A549 (cell line): ENCODE data around the gene HS3ST4. TPM values are rescaled to one million over a fixed set of nuclear protein-coding genes. Genes with fewer than 3 reads are reported as not detected.

Experiments used
- ATAC-seq, 2 experiments: fragments of 200-7000 bp in 1 of 2; fragments of >200 bp in 1 of 2; cut with Nextera tagmentation in 1 of 2; cut with Tn5 transposase in 1 of 2; 3 replicates each; pipeline versions ENCODE4 v1.8.0 to v1.9.1; 2018 to 2020; ENCODE audit warnings: mild to moderate bottlenecking in 1 of 2, moderate library complexity in 1 of 2
- CTCF ChIA-PET: fragments of 300-600 bp; sonication (Branson Sonifier 250); formaldehyde crosslinking; extraction: SDS; loops from one replicate; lab custom pipeline; 2021; ENCODE audit warnings: antibody characterized with exemption, inconsistent platforms; lab: Yijun Ruan, JAX
- POLR2A ChIA-PET: fragments of 350-600 bp; formaldehyde crosslinking; extraction: SDS; loops from one replicate; lab custom pipeline; 2021; ENCODE audit warnings: antibody characterized with exemption, inconsistent platforms; lab: Yijun Ruan, JAX
- DNase-seq, 2 experiments: peaks; one replicate each; pipeline versions ENCODE4 v3.0.0 to v3.0.0-alpha.2; 2011 to 2016; ENCODE audit warnings: low read depth in 1 of 2, low spot score in 1 of 2
- FAIRE-seq: peaks from 2 replicates; lab custom pipeline; 2011; peaks lifted over from hg19 to GRCh38; lab: Jason Lieb, UNC
- H3K27ac ChIP-seq, 2 experiments: fragments of >200 bp; sonication (Bioruptor Twin); formaldehyde crosslinking; 3 replicates each; pipeline ENCODE4 v1.5.1; 2016 to 2017
- H3K4me1 ChIP-seq: fragments of >200 bp; sonication (Bioruptor Twin); formaldehyde crosslinking; 3 replicates; pipeline ENCODE4 v1.6.1; 2016
- H3K4me2 ChIP-seq: fragments of >200 bp; sonication (Bioruptor Twin); formaldehyde crosslinking; 3 replicates; pipeline ENCODE4 v1.6.1; 2016
- H3K4me3 ChIP-seq: fragments of >200 bp; sonication (Bioruptor Twin); formaldehyde crosslinking; 3 replicates; pipeline ENCODE4 v1.5.1; 2016
- H3K9me3 ChIP-seq: fragments of >200 bp; sonication (Bioruptor Twin); formaldehyde crosslinking; 3 replicates; pipeline ENCODE4 v1.6.1; 2016
- BHLHE40 ChIP-seq: IDR thresholded peaks from 2 replicates; pipeline ENCODE4 v1.6.1; 2012; ENCODE audit warnings: low read depth, low read length, inconsistent platforms
- CBX8 ChIP-seq: fragments of 200-600 bp; sonication (generic); IDR thresholded peaks from 2 replicates; pipeline ENCODE4 v1.6.1; 2016
- CHD2 ChIP-seq: fragments of 150-350 bp; IDR thresholded peaks from 2 replicates; pipeline ENCODE4 v1.6.1; 2014; ENCODE audit warnings: low read length; ENCODE audit not compliant: partially characterized antibody
- EHF ChIP-seq: fragments of 250-450 bp; sonication (Bioruptor Pico); IDR thresholded peaks from 2 replicates; pipeline ENCODE4 v1.5.0; 2020; ENCODE audit warnings: mild to moderate bottlenecking
- ELK1 ChIP-seq: fragments of 150-350 bp; IDR thresholded peaks from 2 replicates; pipeline ENCODE4 v1.6.1; 2014; ENCODE audit warnings: low read depth, mild to moderate bottlenecking, low read length
- ESRRA ChIP-seq: fragments of 150-350 bp; IDR thresholded peaks from 2 replicates; pipeline ENCODE4 v1.6.1; 2014; ENCODE audit warnings: mild to moderate bottlenecking, low read length, borderline replicate concordance
- FOSB ChIP-seq: fragments of 250-450 bp; sonication (Bioruptor Pico); IDR thresholded peaks from 2 replicates; pipeline ENCODE4 v1.5.0; 2020; ENCODE audit warnings: mild to moderate bottlenecking, moderate library complexity
- FOSL2 ChIP-seq, 2 experiments: fragments of 450-650 bp in 1 of 2; fragments of >200 bp in 1 of 2; sonication (Bioruptor Twin) in 1 of 2; formaldehyde crosslinking; IDR thresholded peaks; 2 replicates each; pipeline versions ENCODE4 v1.5.0 to v1.6.1; 2016 to 2020; ENCODE audit warnings: mild to moderate bottlenecking in 1 of 2, moderate library complexity in 1 of 2
- FOXS1 ChIP-seq: fragments of 250-450 bp; sonication (Bioruptor Pico); IDR thresholded peaks from 2 replicates; pipeline ENCODE4 v1.5.0; 2020; ENCODE audit warnings: mild to moderate bottlenecking, moderate library complexity
- GATA3 ChIP-seq: IDR thresholded peaks from 2 replicates; pipeline ENCODE4 v1.6.1; 2012; ENCODE audit warnings: borderline replicate concordance
- HDAC2 ChIP-seq: fragments of 200-600 bp; sonication (generic); IDR thresholded peaks from 2 replicates; pipeline ENCODE4 v1.6.1; 2016
- HEYL ChIP-seq: fragments of 250-450 bp; sonication (Bioruptor Pico); IDR thresholded peaks from 2 replicates; pipeline ENCODE4 v1.8.0; 2021; ENCODE audit warnings: mild to moderate bottlenecking, moderate library complexity
- HMGXB4 ChIP-seq: fragments of 250-450 bp; sonication (Bioruptor Pico); IDR thresholded peaks from 2 replicates; pipeline ENCODE4 v1.5.0; 2021; ENCODE audit warnings: mild to moderate bottlenecking, moderate library complexity, borderline replicate concordance
- HOXA7 ChIP-seq: fragments of 250-450 bp; sonication (Bioruptor Pico); IDR thresholded peaks from 2 replicates; pipeline ENCODE4 v1.5.0; 2020; ENCODE audit warnings: mild to moderate bottlenecking, moderate library complexity
- HOXB13 ChIP-seq: fragments of 250-450 bp; sonication (Bioruptor Pico); IDR thresholded peaks from 2 replicates; pipeline ENCODE4 v1.5.0; 2020; ENCODE audit warnings: low read depth, mild to moderate bottlenecking, moderate library complexity
- HOXB5 ChIP-seq: fragments of 250-450 bp; sonication (Bioruptor Pico); IDR thresholded peaks from 2 replicates; pipeline ENCODE4 v1.5.0; 2020; ENCODE audit warnings: mild to moderate bottlenecking, moderate library complexity
- JUNB ChIP-seq: fragments of >200 bp; sonication (Bioruptor Twin); formaldehyde crosslinking; IDR thresholded peaks from 2 replicates; pipeline ENCODE4 v1.6.1; 2016
- MAZ ChIP-seq: fragments of 150-350 bp; IDR thresholded peaks from 2 replicates; pipeline ENCODE4 v1.6.1; 2014; ENCODE audit warnings: antibody characterized with exemption, low read depth, low read length, borderline replicate concordance
- NR3C1 ChIP-seq: fragments of >200 bp; sonication (Bioruptor Twin); formaldehyde crosslinking; IDR thresholded peaks from 3 replicates; pipeline ENCODE4 v1.6.1; 2017
- PBX3 ChIP-seq: IDR thresholded peaks from 2 replicates; pipeline ENCODE4 v1.6.1; 2012
- POLR2A ChIP-seq: IDR thresholded peaks from 2 replicates; pipeline ENCODE4 v1.6.1; 2012; ENCODE audit warnings: mild to moderate bottlenecking, low read length
- RARB ChIP-seq: fragments of 250-450 bp; sonication (Bioruptor Pico); IDR thresholded peaks from 2 replicates; pipeline ENCODE4 v1.8.0; 2021; ENCODE audit warnings: mild to moderate bottlenecking, moderate library complexity
- TFCP2L1 ChIP-seq: fragments of 250-450 bp; sonication (Bioruptor Pico); IDR thresholded peaks from 2 replicates; pipeline ENCODE4 v1.5.0; 2021; ENCODE audit warnings: mild to moderate bottlenecking
- ZFP36 ChIP-seq: fragments of 450-650 bp; IDR thresholded peaks from 2 replicates; pipeline ENCODE4 v1.6.1; 2014; ENCODE audit warnings: borderline replicate concordance; ENCODE audit not compliant: partially characterized antibody
- ZNF302 ChIP-seq: fragments of 250-450 bp; sonication (Bioruptor Pico); IDR thresholded peaks from 2 replicates; pipeline ENCODE4 v1.9.0; 2021; ENCODE audit warnings: inconsistent platforms, mild to moderate bottlenecking, moderate library complexity
- WGBS: methylation state at CpG from one replicate; pipeline ENCODE4 v1.1.6; 2017; ENCODE audit errors: missing lambda C conversion rate; 5-methylcytosine and 5-hydroxymethylcytosine counted together
- polyA plus RNA-seq, 4 experiments: library from polyadenylated mRNA; depleted of rRNA in 3 of 4; stranded (reverse); fragments of >200 nt; fragmentation: RNase III in 1 of 4; extraction: RNeasy Plus Mini Kit Qiagen cat#74134 plus additional on column Dnase treatment in 1 of 4; gene quantifications; 2 replicates in 3 of 4; 3 replicates in 1 of 4; pipeline ENCODE4 v1.2.3, GENCODE V29; 2011 to 2017
- TF ChIP-seq, protein P1 (sequence below): fragments of 200-600 bp; sonication (generic); IDR thresholded peaks from 2 replicates; pipeline ENCODE4 v1.6.1; 2016; ENCODE audit warnings: antibody characterized with exemption, mild to moderate bottlenecking, moderate library complexity

Gene HS3ST4
- polyA plus RNA-seq, 2 of the 4 experiments (the other 2 are of a cell fraction): not detected

- CTCF ChIA-PET: interaction anchor here (0.9 kb wide), 1 partner anchor 24 kb away, joined by 3 read pairs; no protein-coding TSS in a partner anchor
- Histone ChIP-seq H3K4me3 (no peak overlapping the region), H3K4me2 (no peak overlapping the region), H3K9me3 (0 out of 3 replicates have a peak, but pooled peaks cover 4% of the 10 kb centered on the region), H3K27ac (no peak overlapping the region), H3K4me1 (no peaks in the 10 kb centered on the region)
- POLR2A ChIA-PET: no interaction called here
- 0% methylated on average over 3 of the region's 3 CpGs for WGBS
- DNase-seq: no peak
- FAIRE-seq: no peak
- no peak for ATAC-seq
- no peak for TF ChIP-seq ELK1
- no peak for TF ChIP-seq HDAC2
- no peak for TF ChIP-seq NR3C1
- TF ChIP-seq PBX3: no peak
- no peak for TF ChIP-seq POLR2A
- no peak for TF ChIP-seq HMGXB4
- TF ChIP-seq FOSL2 (IDR thresholded peaks at IDR 0.05): no peak
- TF ChIP-seq FOSL2 (CRISPR knock-in tag; IDR thresholded peaks at IDR 0.05): no peak
- no peak for TF ChIP-seq ZNF302 (CRISPR knock-in tag)
- TF ChIP-seq ESRRA: no peak
- no peak for TF ChIP-seq CHD2
- TF ChIP-seq RARB (CRISPR knock-in tag): no peak
- TF ChIP-seq GATA3: no peak
- no peak for TF ChIP-seq HOXB5 (CRISPR knock-in tag)
- TF ChIP-seq HEYL (CRISPR knock-in tag): no peak
- no peak for TF ChIP-seq FOSB (CRISPR knock-in tag)
These were observed 259.0 kb downstream of the HS3ST4 start for GRCh38 chr16:25950586-25951281.

DNA sequence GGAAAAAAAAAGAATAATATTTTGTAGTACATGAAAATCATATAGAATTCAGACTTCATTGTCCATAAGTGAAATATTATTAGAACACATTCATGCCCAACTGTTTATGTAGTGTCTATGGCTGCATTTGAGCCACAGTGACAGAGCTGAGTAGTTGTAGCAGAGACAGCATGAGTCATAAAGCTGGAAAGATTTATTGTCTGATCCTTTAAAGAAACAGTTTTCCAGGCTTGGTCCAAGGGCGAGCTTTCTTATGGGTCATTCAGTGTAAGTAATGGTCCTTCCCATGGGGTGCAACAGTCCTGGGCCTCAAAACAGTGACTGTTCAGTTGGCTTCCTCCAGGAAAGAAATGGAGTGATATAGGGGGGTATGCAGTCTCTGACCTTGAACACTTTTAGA lies 260.2 kb downstream of the HS3ST4 start:
- FAIRE-seq (no peak), ATAC-seq (no peak), DNase-seq (no peak)
- Histone ChIP-seq H3K4me3 (no peak overlapping the region), H3K4me2 (no peak overlapping the region), H3K4me1 (no peaks in the 10 kb centered on the region), H3K27ac (no peak overlapping the region), H3K9me3 (0 out of 3 replicates have a peak, but pooled peaks cover 4% of the 10 kb centered on the region)
- ChIA-PET CTCF (interaction anchor here (0.7 kb wide), 1 partner anchor 1359 kb away, joined by 3 read pairs; no protein-coding TSS in a partner anchor), POLR2A (no interaction called here)
- 0% methylated on average over 1 of the region's 1 CpG for WGBS
- TF ChIP-seq BHLHE40 (no peak), HOXA7 (CRISPR knock-in tag) (no peak), FOXS1 (no peak), HOXB13 (CRISPR knock-in tag) (no peak), JUNB (no peak), MAZ (no peak), EHF (CRISPR knock-in tag) (no peak), TFCP2L1 (CRISPR knock-in tag) (no peak), HOXB5 (CRISPR knock-in tag) (no peak), CBX8 (no peak), ZFP36 (no peak)
- TF ChIP-seq, protein P1, sequence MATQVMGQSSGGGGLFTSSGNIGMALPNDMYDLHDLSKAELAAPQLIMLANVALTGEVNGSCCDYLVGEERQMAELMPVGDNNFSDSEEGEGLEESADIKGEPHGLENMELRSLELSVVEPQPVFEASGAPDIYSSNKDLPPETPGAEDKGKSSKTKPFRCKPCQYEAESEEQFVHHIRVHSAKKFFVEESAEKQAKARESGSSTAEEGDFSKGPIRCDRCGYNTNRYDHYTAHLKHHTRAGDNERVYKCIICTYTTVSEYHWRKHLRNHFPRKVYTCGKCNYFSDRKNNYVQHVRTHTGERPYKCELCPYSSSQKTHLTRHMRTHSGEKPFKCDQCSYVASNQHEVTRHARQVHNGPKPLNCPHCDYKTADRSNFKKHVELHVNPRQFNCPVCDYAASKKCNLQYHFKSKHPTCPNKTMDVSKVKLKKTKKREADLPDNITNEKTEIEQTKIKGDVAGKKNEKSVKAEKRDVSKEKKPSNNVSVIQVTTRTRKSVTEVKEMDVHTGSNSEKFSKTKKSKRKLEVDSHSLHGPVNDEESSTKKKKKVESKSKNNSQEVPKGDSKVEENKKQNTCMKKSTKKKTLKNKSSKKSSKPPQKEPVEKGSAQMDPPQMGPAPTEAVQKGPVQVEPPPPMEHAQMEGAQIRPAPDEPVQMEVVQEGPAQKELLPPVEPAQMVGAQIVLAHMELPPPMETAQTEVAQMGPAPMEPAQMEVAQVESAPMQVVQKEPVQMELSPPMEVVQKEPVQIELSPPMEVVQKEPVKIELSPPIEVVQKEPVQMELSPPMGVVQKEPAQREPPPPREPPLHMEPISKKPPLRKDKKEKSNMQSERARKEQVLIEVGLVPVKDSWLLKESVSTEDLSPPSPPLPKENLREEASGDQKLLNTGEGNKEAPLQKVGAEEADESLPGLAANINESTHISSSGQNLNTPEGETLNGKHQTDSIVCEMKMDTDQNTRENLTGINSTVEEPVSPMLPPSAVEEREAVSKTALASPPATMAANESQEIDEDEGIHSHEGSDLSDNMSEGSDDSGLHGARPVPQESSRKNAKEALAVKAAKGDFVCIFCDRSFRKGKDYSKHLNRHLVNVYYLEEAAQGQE: no peak
